ENCODE results near the gene ATG4D. TPM values are rescaled to one million over a fixed set of nuclear protein-coding genes. Genes with fewer than 3 reads are reported as not detected.

The ATG4D gene
- total and polyA plus RNA-seq, 2 of the 4 experiments (the other 2 are of a cell fraction): 8.2 to 21.8 TPM

GRCh38 chr19:10514211-10515145, 29.2 kb upstream of the ATG4D start:
- peak overlapping the region; percentile 66 for H2AFZ ChIP-seq (replicated peaks; ENCODE audit: low read length, poor library complexity)
- no peak overlapping the region for H3K56ac ChIP-seq (ENCODE audit: extremely low read depth, insufficient read depth, low read length)
- no peak for TF ChIP-seq MAFK (IDR thresholded peaks at IDR 0.05; ENCODE audit: low read depth, low read length)
- TF ChIP-seq MAZ (IDR thresholded peaks at IDR 0.05; ENCODE audit: borderline replicate concordance, low read depth, low read length): no peak
- no peak for TF ChIP-seq RCOR1 (IDR thresholded peaks at IDR 0.05; ENCODE audit: insufficient replicate concordance, low read length)
- no peak for TF ChIP-seq NFE2L2 (IDR thresholded peaks at IDR 0.05; ENCODE audit: low read depth, low read length)
- TF ChIP-seq SMC3 (IDR thresholded peaks at IDR 0.05; ENCODE audit: low read depth, low read length): no peak
- no peak for TF ChIP-seq MXI1 (IDR thresholded peaks at IDR 0.05; ENCODE audit: borderline replicate concordance, low read depth, low read length)
- TF ChIP-seq RFX5 (IDR thresholded peaks at IDR 0.05; ENCODE audit: low read depth, low read length): no peak
- no peak for TF ChIP-seq CEBPB (IDR thresholded peaks at IDR 0.05; ENCODE audit: low read depth, low read length)
- TF ChIP-seq POLR2A (IDR thresholded peaks at IDR 0.05; ENCODE audit: low read depth, low read length): no peak
- TF ChIP-seq BHLHE40 (IDR thresholded peaks at IDR 0.05; ENCODE audit: low read depth, low read length): no peak
- no peak for TF ChIP-seq USF2 (IDR thresholded peaks at IDR 0.05; ENCODE audit: low read depth, low read length)
- no peak overlapping the region for H3K18ac ChIP-seq (ENCODE audit: low read depth, low read length)
- no peaks in the 10 kb centered on the region for H3K36me3 ChIP-seq (ENCODE audit: control insufficient read depth, insufficient read depth, low read length)
- H4K5ac ChIP-seq (ENCODE audit: low read depth, low read length): no peak overlapping the region
- no peak overlapping the region for H3K4me3 ChIP-seq (ENCODE audit: insufficient read depth, low read depth, low read length)
- no peaks in the 10 kb centered on the region for H4K20me1 ChIP-seq (ENCODE audit: insufficient read depth, low read length)
- no peak for DNase-seq
- H3K4ac ChIP-seq (ENCODE audit: low read depth, low read length): no peak overlapping the region
- H3K14ac ChIP-seq (replicated peaks; ENCODE audit: low read depth, low read length): no peak overlapping the region
- in situ Hi-C loops (cut with MboI; ENCODE audit: low sequenced_read_pairs): no loop called here
- WGBS, 2 experiments (ENCODE audit: extremely low coverage in 2 of 2, insufficient read length in 1 of 2): 8% methylated on average over 57 of the region's 107 CpGs; no CpG with 5 or more reads in 1 of the 2 experiments
- BruUV-seq (replicated peaks): no TSS peak
- no peaks in the 10 kb centered on the region for H3K79me1 ChIP-seq (ENCODE audit: low read depth in 1 of 2, low read length in 2 of 2)
- no peak overlapping the region; the same call in 1 of the 2 replicates for H3K4me2 ChIP-seq (ENCODE audit: low read depth, low read length)
- no peak overlapping the region for H2BK120ac ChIP-seq (ENCODE audit: low read depth, low read length)
- no peak overlapping the region for H2BK5ac ChIP-seq (ENCODE audit: low read depth, low read length, poor library complexity, severe bottlenecking)
- CTCF ChIA-PET: no interaction called here
- peaks cover 49% of the 10 kb centered on the region for H3K27me3 ChIP-seq (ENCODE audit: control insufficient read depth, insufficient read depth, low read length)
- H2AK5ac ChIP-seq (ENCODE audit: low read depth, low read length): no peak overlapping the region
- no peaks in the 10 kb centered on the region for H3K9me3 ChIP-seq (ENCODE audit: control insufficient read depth, insufficient read depth, low read length)
- peaks cover 4% of the 10 kb centered on the region for H3K4me1 ChIP-seq (ENCODE audit: control insufficient read depth, insufficient read depth, low read length)
- no peak for ATAC-seq (ENCODE audit: low read depth)
- no peaks in the 10 kb centered on the region for H3K9me1 ChIP-seq (ENCODE audit: insufficient read depth, low read length)
- H2AK9ac ChIP-seq (replicated peaks; ENCODE audit: low read depth, low read length, poor library complexity): no peak overlapping the region
- H4K8ac ChIP-seq (ENCODE audit: low read depth in 2 of 2, low read length in 2 of 2): no peak overlapping the region
- H3K27ac ChIP-seq (ENCODE audit: insufficient read depth, low read length): no peak overlapping the region
- dilution Hi-C loops (cut with HindIII; ENCODE audit: low sequenced_read_pairs, unreplicated experiment): no loop called here
- H2BK15ac ChIP-seq (ENCODE audit: low read depth, low read length): no peak overlapping the region
- no peak overlapping the region for H2BK20ac ChIP-seq (ENCODE audit: low read depth, low read length)
- H3K9ac ChIP-seq (ENCODE audit: low read depth, low read length): no peak overlapping the region
- no peak overlapping the region for H3K23ac ChIP-seq (ENCODE audit: low read depth, low read length)
- intact Hi-C loops (cut with micrococcal nuclease): no loop called here
- no peak overlapping the region for H4K91ac ChIP-seq (ENCODE audit: insufficient read depth, low read depth, low read length)
- POLR2A ChIA-PET (ENCODE audit: unreplicated experiment): no interaction called here
